Stimulated activated naive B cell treated with anti-CD40 and anti-IgM and Interleukin-4, amounts not matched to agents 10 μg/mL and 1 μg/mL and 100 μg/mL, for 72 hours (primary cell): Measurements from ENCODE around the gene SRGAP3.
A peak's percentile ranks its signal among the peaks of the same experiment; 100 is the strongest.

Experiments used
- ATAC-seq, 2 donors: fragments of 150-1000 bp; cut with Tn5 transposase; replicated peaks; 2 replicates each; pipeline ENCODE4 v1.10.0; 2021; ENCODE audit warnings: moderate library complexity in 1 of 2
- DNase-seq: peaks from one replicate; pipeline ENCODE4 v3.0.0; 2021
- H3K27ac Mint-ChIP-seq: one replicate; pipeline ENCODE4 v1.8.0; 2022; ENCODE audit warnings: mild to moderate bottlenecking, mixed read lengths
- H3K27me3 Mint-ChIP-seq, 2 donors: one replicate each; pipeline ENCODE4 v1.8.0; 2022; ENCODE audit warnings: mixed read lengths in 2 of 2
- H3K36me3 Mint-ChIP-seq, 2 donors: one replicate each; pipeline ENCODE4 v1.8.0; 2022; ENCODE audit warnings: mixed read lengths in 2 of 2, mild to moderate bottlenecking in 1 of 2
- H3K4me1 Mint-ChIP-seq, 2 donors: one replicate each; pipeline ENCODE4 v1.8.0; 2022; ENCODE audit warnings: mixed read lengths in 2 of 2, mild to moderate bottlenecking in 1 of 2
- H3K4me3 Mint-ChIP-seq, 2 donors: one replicate each; pipeline ENCODE4 v1.8.0; 2022; ENCODE audit warnings: mild to moderate bottlenecking in 2 of 2, mixed read lengths in 2 of 2, moderate library complexity in 1 of 2
- H3K9me3 Mint-ChIP-seq, 2 donors: one replicate each; pipeline ENCODE4 v1.8.0; 2022; ENCODE audit warnings: mixed read lengths in 2 of 2, mild to moderate bottlenecking in 1 of 2

SRGAP3 gene

DNA sequence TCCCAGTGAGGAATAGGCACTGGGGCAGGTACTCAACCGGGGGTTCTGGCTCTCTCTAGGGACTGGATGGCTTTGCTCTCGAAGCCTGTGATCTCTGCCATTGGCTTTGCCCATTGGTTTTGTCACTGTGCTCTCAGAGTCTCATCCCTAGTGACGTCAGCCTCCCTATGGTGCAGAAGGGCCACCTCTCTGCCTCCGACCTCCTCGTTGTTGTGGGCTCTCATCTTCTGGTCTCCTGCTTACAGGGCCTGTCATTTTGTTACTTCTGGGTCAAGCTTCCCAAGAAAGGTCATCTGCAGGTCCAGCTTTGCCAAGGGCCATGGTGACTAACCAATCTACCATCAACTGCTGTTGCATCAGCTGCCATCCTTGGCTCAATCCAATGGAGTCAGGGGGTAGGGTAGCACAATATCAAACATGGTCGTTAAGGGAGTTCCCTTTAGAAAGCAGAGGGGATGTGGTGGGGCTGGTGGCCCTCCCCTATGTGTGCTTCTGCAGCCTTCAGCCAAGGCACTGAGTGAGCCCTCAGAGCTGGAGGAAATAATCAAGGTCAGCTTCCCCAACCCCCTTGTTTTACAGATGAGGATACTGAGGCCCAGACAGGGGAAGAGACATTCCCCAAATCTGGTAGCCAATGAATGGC, 272.8 kb downstream of the SRGAP3 start:
- no peak for DNase-seq
- H3K9me3 Mint-ChIP-seq, result peaks cover 3 to 10% of the 10 kb centered on the region in 2 donors
- peaks cover 5 to 11% of the 10 kb centered on the region in 2 donors for H3K4me1 Mint-ChIP-seq
- no peaks in the 10 kb centered on the region for H3K36me3 Mint-ChIP-seq
- no peak overlapping the region for H3K27ac Mint-ChIP-seq
- no peak for ATAC-seq
- peaks cover 34 to 36% of the 10 kb centered on the region in 2 donors for H3K27me3 Mint-ChIP-seq
- no peak overlapping the region for H3K4me3 Mint-ChIP-seq

DNA sequence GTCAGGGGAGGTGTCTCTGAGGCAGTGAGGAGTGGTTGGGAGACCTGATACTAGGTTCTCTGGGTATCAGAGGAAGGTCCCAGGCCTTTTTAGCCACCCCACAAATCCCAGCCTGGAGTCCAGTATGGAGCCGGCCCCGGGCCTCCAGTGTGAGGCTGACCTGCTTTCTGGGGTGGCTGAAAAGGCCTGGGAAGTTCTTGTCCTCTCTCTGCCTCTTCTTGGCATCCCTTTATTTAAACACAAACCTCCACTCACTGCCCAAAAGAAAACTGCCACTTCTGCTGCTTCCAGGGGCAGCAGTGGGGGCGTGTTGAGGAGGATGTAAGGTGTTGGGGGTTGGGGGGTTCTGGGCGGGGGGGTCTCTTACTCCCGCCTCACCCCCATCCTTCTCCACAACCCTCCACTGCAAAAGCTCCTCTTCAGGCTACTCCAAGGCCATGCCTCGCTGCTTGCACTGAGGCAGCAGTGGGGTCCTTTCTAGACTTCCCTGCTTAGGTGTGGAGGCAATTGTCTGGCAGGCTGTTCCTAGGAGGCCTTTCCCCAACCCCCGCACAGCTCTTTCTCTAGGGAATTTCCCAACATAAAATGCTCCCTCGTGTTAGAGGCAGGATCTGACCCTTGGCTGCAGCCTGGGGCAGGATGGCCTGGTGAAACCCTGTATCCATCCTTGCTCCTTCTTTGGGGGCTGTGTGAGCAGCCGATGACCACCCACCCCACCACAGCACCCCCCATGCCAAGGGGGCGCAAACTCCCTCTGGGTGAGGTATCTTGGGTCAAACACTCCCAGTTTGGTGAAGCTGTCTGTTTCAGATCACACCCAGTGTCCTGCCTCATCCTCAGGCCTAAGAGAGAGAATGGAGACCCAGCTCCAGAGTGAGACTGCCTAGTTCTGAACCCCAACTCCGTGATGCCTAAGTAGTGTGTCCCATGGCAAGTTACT, 274.1 kb downstream of the SRGAP3 start:
- peaks cover 22 to 25% of the 10 kb centered on the region in 2 donors for H3K27me3 Mint-ChIP-seq

GRCh38 chr3:8974458-8974857, 275.0 kb downstream of the SRGAP3 start:
- Mint-ChIP-seq H3K27me3 (peaks cover 20 to 24% of the 10 kb centered on the region in 2 donors), H3K4me3 (no peak overlapping the region), H3K36me3 (no peaks in the 10 kb centered on the region), H3K9me3 (peaks cover 3 to 4% of the 10 kb centered on the region in 2 donors), H3K27ac (no peak overlapping the region), H3K4me1 (peaks cover 3 to 5% of the 10 kb centered on the region in 2 donors)
- DNase-seq (no peak), ATAC-seq (no peak)

More for the DNA sequence above, 274.1 kb downstream of the SRGAP3 start:
- no peak overlapping the region for H3K4me3 Mint-ChIP-seq
- no peak overlapping the region for H3K27ac Mint-ChIP-seq
- ATAC-seq (no peak), DNase-seq (no peak)
- H3K4me1 Mint-ChIP-seq, result peaks cover 4 to 7% of the 10 kb centered on the region in 2 donors
- peaks cover 3 to 8% of the 10 kb centered on the region in 2 donors for H3K9me3 Mint-ChIP-seq
- no peaks in the 10 kb centered on the region for H3K36me3 Mint-ChIP-seq

- peak in 1 of 2 donors; percentile 42 for ATAC-seq
- Mint-ChIP-seq H3K4me3 (no peak overlapping the region), H3K9me3 (no peaks in the 10 kb centered on the region), H3K27me3 (peaks cover 24 to 31% of the 10 kb centered on the region in 2 donors), H3K4me1 (peaks cover 3 to 5% of the 10 kb centered on the region in 2 donors), H3K36me3 (no peaks in the 10 kb centered on the region), H3K27ac (no peak overlapping the region)
- no peak for DNase-seq
Observed at GRCh38 chr3:8972639-8973038, 276.8 kb downstream of the SRGAP3 start.

- no peak overlapping the region for H3K4me3 Mint-ChIP-seq
- DNase-seq (peak; percentile 36), ATAC-seq (peak; percentile 75 to 78)
- no peaks in the 10 kb centered on the region for H3K9me3 Mint-ChIP-seq
- H3K36me3 Mint-ChIP-seq, result no peaks in the 10 kb centered on the region
- H3K27ac Mint-ChIP-seq, result no peak overlapping the region
- H3K4me1 Mint-ChIP-seq, result peaks cover 3 to 10% of the 10 kb centered on the region in 2 donors
- peaks cover 18 to 31% of the 10 kb centered on the region in 2 donors for H3K27me3 Mint-ChIP-seq
Observed at GRCh38 chr3:8970971-8971589, 278.4 kb downstream of the SRGAP3 start.

DNA sequence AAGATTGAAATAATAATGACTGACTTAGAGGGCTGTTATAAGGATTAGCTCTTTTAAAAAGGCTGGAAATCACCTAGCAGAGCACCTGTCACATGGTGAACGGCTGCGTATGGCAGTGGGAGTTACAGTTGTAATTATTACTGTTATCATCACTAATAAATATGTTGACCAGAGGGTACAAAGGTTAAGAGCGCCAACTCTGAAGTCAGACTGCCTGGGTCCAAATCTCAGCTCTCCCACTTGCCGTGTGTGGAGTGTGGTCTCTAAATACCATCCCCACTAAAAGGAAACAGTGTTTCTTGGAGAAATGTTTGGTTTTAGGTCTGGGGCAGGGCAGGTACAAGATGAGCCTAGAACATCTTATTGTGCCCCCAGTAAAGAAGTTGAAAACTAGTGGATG, 280.2 kb downstream of the SRGAP3 start:
- ATAC-seq (no peak), DNase-seq (no peak)
- no peaks in the 10 kb centered on the region for H3K9me3 Mint-ChIP-seq
- peaks cover 13 to 28% of the 10 kb centered on the region in 2 donors for H3K27me3 Mint-ChIP-seq
- peaks cover 3 to 10% of the 10 kb centered on the region in 2 donors for H3K4me1 Mint-ChIP-seq
- H3K36me3 Mint-ChIP-seq, result no peaks in the 10 kb centered on the region
- H3K27ac Mint-ChIP-seq, result no peak overlapping the region
- no peak overlapping the region for H3K4me3 Mint-ChIP-seq

DNA sequence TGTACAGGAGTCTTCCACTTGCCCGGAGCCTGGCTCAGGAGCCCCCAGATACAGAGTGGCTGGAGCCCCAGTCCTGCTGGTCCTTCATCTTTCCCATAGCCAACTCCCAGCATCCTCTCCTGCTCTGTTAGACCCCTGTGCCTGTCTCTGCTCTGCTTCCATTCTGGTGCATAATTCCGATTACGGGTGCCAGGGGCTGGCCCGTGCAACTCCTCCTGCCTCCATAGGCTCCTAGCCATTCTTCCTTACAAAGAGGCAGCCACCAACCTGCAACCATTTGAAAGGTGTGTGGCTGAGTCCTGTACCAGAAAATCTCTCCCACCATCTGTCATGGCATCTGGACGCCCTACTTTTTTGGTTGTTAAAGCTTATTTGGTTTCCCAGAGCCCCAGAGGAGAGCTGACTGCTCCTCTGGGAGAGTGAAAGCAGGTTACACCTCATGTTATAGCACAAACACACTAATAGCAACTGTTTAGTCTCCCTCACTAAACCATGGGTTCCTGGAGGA, 281.0 kb downstream of the SRGAP3 start:
- Mint-ChIP-seq H3K27ac (no peak overlapping the region), H3K36me3 (peaks cover 0 to under 1% of the 10 kb centered on the region in 2 donors), H3K4me1 (peaks cover 6 to 17% of the 10 kb centered on the region in 2 donors), H3K4me3 (no peak overlapping the region), H3K9me3 (no peaks in the 10 kb centered on the region), H3K27me3 (peaks cover 13 to 26% of the 10 kb centered on the region in 2 donors)
- ATAC-seq (no peak), DNase-seq (no peak)

DNA sequence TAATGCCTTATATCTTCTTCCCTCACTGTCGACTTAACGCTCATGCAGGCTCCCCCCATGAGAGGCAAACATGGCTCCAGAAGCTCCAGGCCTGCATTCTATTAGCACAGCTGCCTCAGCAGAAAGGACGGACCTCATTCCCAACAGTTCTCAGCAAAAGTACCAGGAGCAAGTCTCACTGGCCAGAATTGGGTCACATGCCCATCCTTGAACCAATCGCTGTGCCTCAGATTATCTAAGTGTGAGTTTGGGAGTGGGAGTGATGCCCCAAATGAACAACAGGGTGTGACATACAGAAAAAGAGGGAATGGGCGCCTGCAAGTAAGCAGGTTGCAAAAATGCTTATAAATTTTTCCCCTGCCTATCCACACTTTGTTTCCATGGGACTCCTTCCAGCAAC, 281.9 kb downstream of the SRGAP3 start:
- no peak for DNase-seq
- Mint-ChIP-seq H3K36me3 (peaks cover 4% of the 10 kb centered on the region in 2 donors), H3K9me3 (no peaks in the 10 kb centered on the region), H3K27me3 (peaks cover 13 to 21% of the 10 kb centered on the region in 2 donors), H3K27ac (no peak overlapping the region), H3K4me1 (peaks cover 8 to 26% of the 10 kb centered on the region in 2 donors), H3K4me3 (no peak overlapping the region)
- no peak for ATAC-seq

- Mint-ChIP-seq H3K4me1 (peaks cover 11 to 31% of the 10 kb centered on the region in 2 donors), H3K27ac (no peak overlapping the region), H3K36me3 (peaks cover 4% of the 10 kb centered on the region in 2 donors), H3K4me3 (no peak overlapping the region), H3K9me3 (no peaks in the 10 kb centered on the region), H3K27me3 (peaks cover 13 to 19% of the 10 kb centered on the region in 2 donors)
- DNase-seq (no peak), ATAC-seq (no peak)
Observed at GRCh38 chr3:8966820-8967348, 282.6 kb downstream of the SRGAP3 start.

DNA sequence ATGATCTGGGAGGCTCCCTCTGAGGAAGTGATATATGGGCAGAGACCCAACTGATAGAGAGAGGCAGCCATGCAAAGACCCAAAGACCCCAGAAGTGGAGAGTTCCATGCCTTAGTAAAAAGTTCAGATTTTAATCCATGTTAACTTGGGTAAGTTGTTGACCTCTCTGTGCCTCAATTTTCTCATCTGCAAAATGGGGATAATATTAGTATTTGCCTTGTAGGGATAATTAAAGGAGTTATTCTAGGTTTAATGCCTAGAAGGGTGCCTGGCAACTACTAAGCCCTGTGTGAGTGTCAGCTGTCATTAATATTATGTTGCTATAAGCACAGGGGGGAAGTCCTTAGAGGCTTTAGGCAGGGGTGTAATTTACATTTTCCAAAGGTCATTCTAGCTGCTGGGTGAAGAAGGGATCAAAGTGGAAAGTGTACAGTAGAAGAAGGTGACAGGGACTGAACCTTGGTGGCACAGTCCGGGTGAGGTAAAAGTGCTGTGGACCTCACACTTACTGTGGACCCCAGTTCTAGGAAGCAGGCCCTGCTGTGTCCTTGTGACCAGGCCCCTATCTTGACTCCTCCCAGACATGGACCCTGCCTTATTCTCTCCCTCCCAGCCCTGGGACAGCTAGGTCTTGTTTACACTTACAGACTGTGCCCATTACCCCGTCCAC, 283.2 kb downstream of the SRGAP3 start:
- DNase-seq (no peak), ATAC-seq (peak; percentile 17 to 23)
- peaks cover 4 to 7% of the 10 kb centered on the region in 2 donors for H3K36me3 Mint-ChIP-seq
- H3K9me3 Mint-ChIP-seq, result no peaks in the 10 kb centered on the region
- H3K4me3 Mint-ChIP-seq, result no peak overlapping the region
- peaks cover 13 to 19% of the 10 kb centered on the region in 2 donors for H3K27me3 Mint-ChIP-seq
- H3K27ac Mint-ChIP-seq, result no peak overlapping the region
- H3K4me1 Mint-ChIP-seq, result peaks cover 12 to 30% of the 10 kb centered on the region in 2 donors

DNA sequence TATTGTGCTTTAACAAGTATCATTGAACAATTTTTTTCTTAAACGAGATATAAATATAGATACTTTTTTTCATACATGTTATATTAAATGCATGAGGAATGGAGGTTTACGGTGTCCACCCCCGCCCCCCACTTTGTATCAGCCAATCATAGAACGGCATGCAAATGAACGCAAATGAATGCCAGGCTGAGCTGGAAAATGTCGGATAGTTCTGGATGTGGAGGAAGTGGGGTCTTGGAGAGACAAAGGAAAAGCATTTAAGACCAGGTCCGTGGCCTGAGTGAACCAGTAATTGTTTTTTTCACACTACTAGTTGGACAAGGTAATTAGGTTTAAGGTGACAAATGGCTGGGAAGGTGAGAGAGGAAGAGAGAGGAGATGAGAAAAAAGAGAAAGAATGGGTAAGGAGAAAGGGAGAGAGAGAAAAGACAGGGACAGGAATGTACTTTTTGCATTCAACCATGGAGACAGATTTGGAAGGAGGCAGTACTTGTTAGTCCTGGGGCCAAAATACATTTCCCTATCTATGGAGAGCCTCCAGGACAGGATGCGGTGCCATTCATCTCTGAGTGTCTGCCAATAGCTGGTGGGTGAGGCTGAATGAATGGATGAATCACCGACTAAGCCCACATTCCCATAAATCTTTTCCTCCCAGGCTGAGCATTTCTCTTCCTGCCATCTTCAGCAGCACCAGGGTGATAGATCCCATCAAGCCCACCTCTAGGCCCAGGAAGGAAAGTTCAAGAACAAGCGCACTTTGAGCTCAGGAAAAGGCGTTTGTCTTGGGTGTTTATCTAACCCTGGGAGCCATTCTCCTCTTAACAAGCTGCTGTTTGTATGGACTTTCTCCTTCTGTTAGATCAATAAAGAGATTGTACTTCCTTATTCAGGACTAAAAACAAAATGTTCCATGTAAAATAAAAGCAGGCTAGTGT, 284.7 kb downstream of the SRGAP3 start:
- no peak for DNase-seq
- peaks cover 9 to 15% of the 10 kb centered on the region in 2 donors for H3K27me3 Mint-ChIP-seq
- peak overlapping the region in 1 of 2 donors; percentile 48 for H3K4me3 Mint-ChIP-seq
- H3K9me3 Mint-ChIP-seq, result no peaks in the 10 kb centered on the region
- H3K36me3 Mint-ChIP-seq, result peaks cover 8 to 12% of the 10 kb centered on the region in 2 donors
- no peak for ATAC-seq
- peaks cover 13 to 32% of the 10 kb centered on the region in 2 donors for H3K4me1 Mint-ChIP-seq
- no peak overlapping the region for H3K27ac Mint-ChIP-seq

GRCh38 chr3:8963137-8963853, 286.2 kb downstream of the SRGAP3 start, which contains the start of gene RAD18:
Gene RAD18, minus strand, starts transcription at chr3:8963472. Its CDS starts 87 bp downstream, at chr3:8963385.
- H3K4me1 Mint-ChIP-seq, result peaks cover 18 to 40% of the 10 kb centered on the region in 2 donors
- peak within 1 kb of the TSS; percentile 98 to 100 for H3K4me3 Mint-ChIP-seq
- ATAC-seq (peak; percentile 88 to 93), DNase-seq (peak; percentile 91)
- H3K27ac Mint-ChIP-seq, result peak within 1 kb of the TSS; percentile 97
- peaks cover 2 to 10% of the 10 kb centered on the region in 2 donors for H3K27me3 Mint-ChIP-seq
- no peaks in the 10 kb centered on the region for H3K9me3 Mint-ChIP-seq
- H3K36me3 Mint-ChIP-seq, result peaks cover 16 to 25% of the 10 kb centered on the region in 2 donors
